Caco-2 (cell line): ENCODE data around the gene MT1HL1. TPM values are rescaled to one million over a fixed set of nuclear protein-coding genes. Genes with fewer than 3 reads are reported as not detected.

Experiments used
- BruUV-seq: library from RNA; stranded (reverse); fragments of 400-500 nt; replicated peaks from 2 replicates; lab custom pipeline; 2021; lab: Mats Ljungman, UMichigan
- CTCF ChIA-PET: fragments of 300-600 bp; sonication (Branson Sonifier 250); formaldehyde crosslinking; loops from one replicate; lab custom pipeline; 2022; ENCODE audit warnings: antibody characterized with exemption; lab: Charles Lee
- POLR2A ChIA-PET: fragments of 300-600 bp; sonication (Branson Sonifier 250); formaldehyde crosslinking; loops from one replicate; lab custom pipeline; 2022; ENCODE audit warnings: antibody characterized with exemption; lab: Charles Lee
- DNase-seq, 2 experiments: peaks; one replicate each; pipeline versions ENCODE4 v3.0.0 to v3.0.0-alpha.2; 2020 to 2022
- H3K27me3 ChIP-seq: replicated peaks from 2 replicates; pipeline ENCODE4 v1.6.0; 2011; ENCODE audit warnings: low read length; ENCODE audit not compliant: control insufficient read depth, insufficient read depth
- H3K36me3 ChIP-seq: 2 replicates; pipeline ENCODE4 v1.5.1; 2011; ENCODE audit warnings: low read length; ENCODE audit not compliant: control insufficient read depth, insufficient read depth
- H3K4me1 ChIP-seq: fragments of 250-450 bp; sonication (Bioruptor Pico); 2 replicates; pipeline ENCODE4 v1.5.1; 2020; ENCODE audit warnings: mild to moderate bottlenecking
- H3K4me3 ChIP-seq: 2 replicates; pipeline ENCODE4 v1.5.1; 2011; ENCODE audit warnings: low read depth, mild to moderate bottlenecking, control low read depth, low read length
- H3K9me3 ChIP-seq: fragments of 250-450 bp; sonication (Bioruptor Pico); 2 replicates; pipeline ENCODE4 v1.5.1; 2020; ENCODE audit warnings: mild to moderate bottlenecking, moderate library complexity
- H3K27ac Mint-ChIP-seq: one replicate; pipeline ENCODE4 v1.8.0; 2022; ENCODE audit warnings: mixed read lengths; ENCODE audit not compliant: unreplicated experiment
- H3K27me3 Mint-ChIP-seq: one replicate; pipeline ENCODE4 v1.8.0; 2022; ENCODE audit warnings: mixed read lengths; ENCODE audit not compliant: insufficient read depth, unreplicated experiment
- H3K36me3 Mint-ChIP-seq: one replicate; pipeline ENCODE4 v1.8.0; 2022; ENCODE audit warnings: mild to moderate bottlenecking, mixed read lengths; ENCODE audit not compliant: insufficient read depth, unreplicated experiment
- H3K4me1 Mint-ChIP-seq: one replicate; pipeline ENCODE4 v1.8.0; 2022; ENCODE audit warnings: low read depth, mixed read lengths; ENCODE audit not compliant: unreplicated experiment
- H3K4me3 Mint-ChIP-seq: one replicate; pipeline ENCODE4 v1.8.0; 2022; ENCODE audit warnings: mild to moderate bottlenecking, moderate library complexity, mixed read lengths; ENCODE audit not compliant: unreplicated experiment
- H3K9me3 Mint-ChIP-seq: one replicate; pipeline ENCODE4 v1.8.0; 2022; ENCODE audit warnings: mixed read lengths; ENCODE audit not compliant: unreplicated experiment
- CTCF ChIP-seq, 2 experiments: fragments of 200-600 bp in 1 of 2; IDR thresholded peaks; 1 replicate in 1 of 2; 2 replicates in 1 of 2; pipeline versions ENCODE4 v1.5.1 to v1.8.0; 2011 to 2022; ENCODE audit warnings: antibody characterized with exemption in 1 of 2, control low read depth in 1 of 2, inconsistent platforms in 1 of 2, low read depth in 1 of 2, low read length in 1 of 2, mild to moderate bottlenecking in 1 of 2, moderate library complexity in 1 of 2; ENCODE audit not compliant: insufficient read depth in 1 of 2, severe bottlenecking in 1 of 2, unreplicated experiment in 1 of 2
- intact Hi-C: fragments of 100-400 bp; cut with micrococcal nuclease; formaldehyde crosslinking; loops from one replicate; pipeline ENCODE4 v1.10.0; 2022; ENCODE audit not compliant: unreplicated experiment
- total RNA-seq: library from RNA; stranded (reverse); gene quantifications from 2 replicates; pipeline ENCODE4 v1.2.3, GENCODE V29; 2022

MT1HL1 gene
- total RNA-seq, 1 experiment from 2014 or later: not detected

- POLR2A ChIA-PET: no interaction called here
- Mint-ChIP-seq H3K27ac (no peak overlapping the region), H3K9me3 (peaks cover 10% of the 10 kb centered on the region), H3K4me1 (no peaks in the 10 kb centered on the region), H3K27me3 (peaks cover 4% of the 10 kb centered on the region), H3K4me3 (no peak overlapping the region), H3K36me3 (no peaks in the 10 kb centered on the region)
- no peaks in the 10 kb centered on the region for H3K36me3 ChIP-seq
- H3K9me3 ChIP-seq: no peaks in the 10 kb centered on the region
- CTCF ChIA-PET: no interaction called here
- no peaks in the 10 kb centered on the region for H3K27me3 ChIP-seq
- peaks cover 8% of the 10 kb centered on the region; the same call in 1 of the 2 replicates for H3K4me1 ChIP-seq
- BruUV-seq: no TSS peak
- H3K4me3 ChIP-seq: no peak overlapping the region
- intact Hi-C loops: no loop called here
- no peak for TF ChIP-seq CTCF (IDR thresholded peaks at IDR 0.05; ENCODE audit: insufficient read depth in 1 of 2, low read depth in 1 of 2, low read length in 1 of 2, severe bottlenecking in 1 of 2, unreplicated experiment in 1 of 2)
- no peak for DNase-seq
Measured at GRCh38 chr1:237029240-237029639, 25.0 kb upstream of the MT1HL1 start.

DNA sequence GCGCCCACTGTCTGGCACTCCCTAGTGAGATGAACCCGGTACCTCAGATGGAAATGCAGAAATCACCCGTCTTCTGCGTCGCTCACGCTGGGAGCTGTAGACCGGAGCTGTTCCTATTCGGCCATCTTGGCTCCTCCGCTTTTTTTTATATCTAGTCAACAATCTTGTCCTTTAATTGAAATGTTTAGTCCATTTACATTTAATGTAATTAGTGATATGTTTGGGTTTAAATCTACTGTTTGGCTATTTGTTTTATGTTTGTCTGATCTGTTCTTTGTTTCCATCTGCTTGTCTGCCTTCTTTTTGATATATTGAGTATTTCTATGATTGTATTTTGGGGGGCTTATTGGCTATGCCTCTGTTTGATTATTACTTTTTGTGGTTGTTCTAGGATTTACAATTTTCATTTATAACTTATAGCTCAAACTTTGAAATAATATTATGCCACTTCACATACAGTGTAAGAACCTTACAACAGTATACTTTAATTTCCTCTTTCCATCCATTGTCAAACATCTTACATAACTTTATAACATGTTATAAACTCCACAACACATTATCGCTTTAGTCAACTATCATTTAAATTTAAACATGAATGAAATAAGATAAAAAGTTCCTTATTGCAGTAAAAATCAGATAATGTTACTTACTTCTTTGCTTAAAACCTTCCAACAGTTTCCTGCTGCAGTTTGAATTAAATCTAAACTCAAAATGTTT is 21.3 kb upstream of the MT1HL1 start:
- H3K9me3 Mint-ChIP-seq: peaks cover 10% of the 10 kb centered on the region
- no peaks in the 10 kb centered on the region for H3K36me3 Mint-ChIP-seq
- H3K4me3 Mint-ChIP-seq: no peak overlapping the region
- no peak overlapping the region for H3K27ac Mint-ChIP-seq
- intact Hi-C loops: no loop called here
- Histone ChIP-seq H3K4me1 (no peaks in the 10 kb centered on the region), H3K36me3 (no peaks in the 10 kb centered on the region), H3K4me3 (no peak overlapping the region), H3K9me3 (no peaks in the 10 kb centered on the region), H3K27me3 (no peaks in the 10 kb centered on the region)
- peaks cover 3% of the 10 kb centered on the region for H3K27me3 Mint-ChIP-seq
- no peak for TF ChIP-seq CTCF (IDR thresholded peaks at IDR 0.05; ENCODE audit: insufficient read depth in 1 of 2, low read depth in 1 of 2, low read length in 1 of 2, severe bottlenecking in 1 of 2, unreplicated experiment in 1 of 2)
- H3K4me1 Mint-ChIP-seq: no peaks in the 10 kb centered on the region
- POLR2A ChIA-PET: no interaction called here
- no peak for DNase-seq
- BruUV-seq: no TSS peak
- CTCF ChIA-PET: no interaction called here

DNA sequence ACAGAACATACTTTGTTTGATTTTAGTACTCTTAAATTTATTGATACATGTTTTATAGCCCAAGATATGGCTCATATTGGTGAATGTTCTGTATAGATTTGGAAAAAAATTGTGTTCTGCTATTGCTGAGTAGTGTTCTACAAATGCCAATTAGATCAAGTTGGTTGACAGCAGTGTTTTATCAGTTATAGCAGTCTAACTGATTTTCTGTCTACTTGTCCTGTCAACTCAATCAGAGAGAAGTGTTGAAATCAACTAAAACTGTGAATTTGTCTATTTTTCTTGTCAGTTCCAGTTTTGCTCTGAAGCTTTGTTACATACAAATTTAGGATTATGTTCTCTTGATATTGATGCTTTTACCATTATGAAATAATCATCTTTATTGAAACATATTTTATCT is 14.7 kb upstream of the MT1HL1 start:
- Mint-ChIP-seq H3K4me3 (no peak overlapping the region), H3K27me3 (no peaks in the 10 kb centered on the region), H3K27ac (no peak overlapping the region), H3K4me1 (no peaks in the 10 kb centered on the region), H3K36me3 (no peaks in the 10 kb centered on the region), H3K9me3 (no peaks in the 10 kb centered on the region)
- TF ChIP-seq CTCF (IDR thresholded peaks at IDR 0.05; ENCODE audit: insufficient read depth in 1 of 2, low read depth in 1 of 2, low read length in 1 of 2, severe bottlenecking in 1 of 2, unreplicated experiment in 1 of 2): no peak
- no TSS peak for BruUV-seq
- Histone ChIP-seq H3K36me3 (no peaks in the 10 kb centered on the region), H3K9me3 (no peaks in the 10 kb centered on the region), H3K4me3 (no peak overlapping the region), H3K27me3 (no peaks in the 10 kb centered on the region), H3K4me1 (no peaks in the 10 kb centered on the region)
- ChIA-PET POLR2A (no interaction called here), CTCF (no interaction called here)
- intact Hi-C loops: no loop called here
- no peak for DNase-seq
